HAP-1 (cell line): Measurements from ENCODE around the gene PCMTD2.

Experiments
- DNase-seq, 2 experiments: peaks; one replicate each; pipeline ENCODE4 v3.0.0-alpha.2; 2016 to 2020; ENCODE audit warnings: low spot score in 2 of 2
- H3K27me3 ChIP-seq: fragments of 250-450 bp; sonication (Bioruptor Pico); 2 replicates; pipeline ENCODE4 v1.5.1; 2020; ENCODE audit warnings: low read depth, mild to moderate bottlenecking, moderate library complexity
- H3K36me3 ChIP-seq: fragments of 250-450 bp; sonication (Bioruptor Pico); replicated peaks from 2 replicates; pipeline ENCODE4 v1.5.1; 2020; ENCODE audit warnings: mild to moderate bottlenecking
- H3K4me1 ChIP-seq: fragments of 250-450 bp; sonication (Bioruptor Pico); 2 replicates; pipeline ENCODE4 v1.5.1; 2020; ENCODE audit warnings: mild to moderate bottlenecking
- H3K4me3 ChIP-seq: fragments of 250-450 bp; sonication (Bioruptor Pico); 2 replicates; pipeline ENCODE4 v1.5.1; 2020; ENCODE audit warnings: mild to moderate bottlenecking, moderate library complexity
- H3K9me3 ChIP-seq: fragments of 250-450 bp; sonication (Bioruptor Pico); 2 replicates; pipeline ENCODE4 v1.5.1; 2020; ENCODE audit warnings: mild to moderate bottlenecking, moderate library complexity
- in situ Hi-C: fragments of 300-500 bp; cut with MboI; formaldehyde crosslinking; loops from 3 replicates; pipeline ENCODE4 v1.14.3; 2020; ENCODE audit warnings: low sequenced_read_pairs, inconsistent platforms, mixed read lengths

Gene PCMTD2

DNA sequence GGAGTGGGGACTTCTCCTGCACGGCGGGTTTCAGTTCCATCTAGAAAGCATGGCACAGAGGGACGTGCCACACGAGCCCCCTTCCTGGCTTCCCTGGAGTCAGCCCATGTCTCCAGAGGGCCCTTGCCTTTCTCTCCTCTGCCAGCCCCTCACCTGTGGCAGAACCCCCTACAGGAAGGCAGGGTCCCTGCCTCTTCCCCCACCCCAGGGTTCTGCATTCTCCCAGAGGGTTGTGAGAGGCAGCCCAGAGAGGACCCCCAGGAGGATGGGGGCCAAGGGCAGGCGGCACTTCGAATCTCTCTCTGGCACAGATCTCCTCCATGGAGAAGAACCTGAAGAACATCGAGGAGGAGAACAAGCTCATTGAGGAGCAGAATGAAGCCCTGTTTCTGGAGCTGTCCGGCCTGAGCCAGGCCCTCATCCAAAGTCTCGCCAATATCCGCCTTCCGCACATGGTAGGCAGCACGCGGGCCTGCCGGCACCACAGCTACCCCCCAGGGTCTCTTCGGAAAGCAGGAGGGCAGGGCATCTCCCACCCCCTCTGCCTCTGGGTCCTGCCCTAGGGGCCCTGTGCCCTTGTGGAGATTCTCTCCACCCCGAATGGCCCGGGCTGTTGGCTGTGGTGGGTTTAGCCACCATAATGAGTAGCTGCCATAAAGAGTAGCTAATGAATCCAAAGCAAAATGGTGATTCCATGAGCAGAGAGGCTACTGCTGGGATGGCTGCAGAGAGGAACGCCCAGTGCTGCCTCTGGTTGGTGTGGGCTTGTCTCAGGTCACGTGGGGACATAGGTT, 15.9 kb upstream of the PCMTD2 start:
- in situ Hi-C loops: no loop called here
- DNase-seq: no peak
- Histone ChIP-seq H3K9me3 (no peaks in the 10 kb centered on the region), H3K4me3 (no peak overlapping the region), H3K36me3 (no peaks in the 10 kb centered on the region), H3K4me1 (no peaks in the 10 kb centered on the region), H3K27me3 (no peaks in the 10 kb centered on the region)

DNA sequence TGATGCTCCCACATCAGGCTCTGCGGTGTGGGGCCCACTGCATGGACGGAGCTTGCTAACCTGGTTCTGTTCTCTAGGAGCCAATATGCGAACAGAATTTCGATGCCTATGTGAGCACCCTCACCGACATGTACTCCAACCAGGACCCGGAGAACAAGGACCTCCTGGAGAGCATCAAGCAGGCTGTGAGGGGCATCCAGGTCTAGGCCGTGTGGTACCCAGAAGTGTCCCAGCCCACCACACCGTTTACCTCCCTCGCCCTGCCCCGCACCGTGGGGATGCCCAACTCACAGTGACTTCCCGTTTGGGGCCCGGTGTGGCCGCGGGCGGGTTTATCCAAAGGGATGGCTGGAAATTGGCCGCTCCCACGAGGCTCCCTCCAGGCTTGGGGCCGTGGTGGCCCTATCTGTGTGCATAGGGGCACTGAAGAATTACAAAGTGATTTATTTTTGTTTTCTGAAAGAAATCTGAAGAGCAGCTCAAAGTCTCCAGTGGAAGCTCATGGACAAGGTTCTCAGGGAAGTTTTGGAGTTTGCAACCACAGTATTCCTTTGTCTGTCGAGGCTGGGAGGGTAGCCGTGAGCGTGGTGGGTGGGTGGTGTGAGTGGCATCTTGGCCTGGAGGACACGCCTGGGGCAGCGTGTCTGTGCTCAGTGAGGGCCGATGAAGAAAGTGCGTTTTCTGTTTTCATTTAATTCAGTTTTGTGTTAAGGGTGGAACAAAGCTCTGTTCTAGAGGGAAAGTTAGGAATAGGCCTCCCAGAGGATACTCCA, 15.1 kb upstream of the PCMTD2 start:
- in situ Hi-C loops: no loop called here

GRCh38 chr20:64241061-64241460, 14.5 kb upstream of the PCMTD2 start:
- H3K27me3 ChIP-seq: no peaks in the 10 kb centered on the region
- H3K9me3 ChIP-seq: no peaks in the 10 kb centered on the region
- no peaks in the 10 kb centered on the region for H3K4me1 ChIP-seq
- no peak overlapping the region for H3K4me3 ChIP-seq
- DNase-seq: no peak
- in situ Hi-C loops: no loop called here
- no peaks in the 10 kb centered on the region for H3K36me3 ChIP-seq

More for the DNA sequence above, 15.1 kb upstream of the PCMTD2 start:
- H3K4me1 ChIP-seq: no peaks in the 10 kb centered on the region
- no peaks in the 10 kb centered on the region for H3K9me3 ChIP-seq
- no peaks in the 10 kb centered on the region for H3K36me3 ChIP-seq
- DNase-seq: no peak
- no peak overlapping the region for H3K4me3 ChIP-seq
- H3K27me3 ChIP-seq: no peaks in the 10 kb centered on the region

- no peak for DNase-seq
- Histone ChIP-seq H3K27me3 (peaks cover 8% of the 10 kb centered on the region; the same call in 1 of the 2 replicates), H3K4me1 (no peaks in the 10 kb centered on the region), H3K9me3 (no peaks in the 10 kb centered on the region), H3K4me3 (no peak overlapping the region), H3K36me3 (no peaks in the 10 kb centered on the region)
- in situ Hi-C loops: no loop called here
These were observed 13.3 kb upstream of the PCMTD2 start for GRCh38 chr20:64242003-64242796.

DNA sequence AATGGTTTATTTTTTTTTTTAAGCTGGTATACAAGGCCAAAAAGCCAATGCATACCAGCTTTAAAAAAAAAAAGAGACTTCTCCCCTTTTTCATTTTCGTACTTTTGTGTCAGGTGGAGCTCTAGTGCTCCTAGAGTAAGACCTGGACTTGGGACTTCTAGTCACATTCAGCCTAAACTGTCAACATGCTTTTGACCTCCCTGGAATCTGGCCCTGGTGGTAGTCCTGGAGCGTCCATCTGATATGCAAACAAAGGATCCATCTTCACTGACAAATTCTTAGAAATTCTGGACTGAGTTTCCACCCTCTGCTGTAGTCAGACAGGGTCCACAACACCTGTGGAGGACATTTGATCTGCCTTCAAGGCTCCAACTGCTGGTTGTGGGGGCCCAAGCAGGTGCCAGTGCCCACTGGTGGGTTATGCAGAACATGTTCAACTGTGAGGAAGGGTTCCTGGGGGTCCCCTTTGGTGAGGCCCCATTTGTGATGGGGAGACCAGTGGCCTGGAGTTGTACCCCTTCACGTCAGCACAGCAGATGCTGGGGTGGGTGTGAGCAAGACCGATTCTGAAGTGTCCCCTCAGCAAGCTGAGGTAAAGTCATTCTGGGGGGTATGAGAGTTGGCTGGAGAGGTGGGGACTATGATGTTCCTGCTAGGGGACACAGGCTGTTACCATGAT, 12.6 kb upstream of the PCMTD2 start:
- H3K4me3 ChIP-seq: no peak overlapping the region
- no peaks in the 10 kb centered on the region for H3K4me1 ChIP-seq
- in situ Hi-C loops: no loop called here
- H3K9me3 ChIP-seq: no peaks in the 10 kb centered on the region
- no peaks in the 10 kb centered on the region for H3K36me3 ChIP-seq
- no peak for DNase-seq
- peaks cover 15% of the 10 kb centered on the region; the same call in 1 of the 2 replicates for H3K27me3 ChIP-seq

- Histone ChIP-seq H3K4me1 (no peaks in the 10 kb centered on the region), H3K9me3 (no peaks in the 10 kb centered on the region), H3K4me3 (no peak overlapping the region), H3K27me3 (peaks cover 24% of the 10 kb centered on the region), H3K36me3 (no peaks in the 10 kb centered on the region)
- in situ Hi-C loops: no loop called here
- no peak for DNase-seq
These were observed 11.2 kb upstream of the PCMTD2 start for GRCh38 chr20:64244281-64244805.

DNA sequence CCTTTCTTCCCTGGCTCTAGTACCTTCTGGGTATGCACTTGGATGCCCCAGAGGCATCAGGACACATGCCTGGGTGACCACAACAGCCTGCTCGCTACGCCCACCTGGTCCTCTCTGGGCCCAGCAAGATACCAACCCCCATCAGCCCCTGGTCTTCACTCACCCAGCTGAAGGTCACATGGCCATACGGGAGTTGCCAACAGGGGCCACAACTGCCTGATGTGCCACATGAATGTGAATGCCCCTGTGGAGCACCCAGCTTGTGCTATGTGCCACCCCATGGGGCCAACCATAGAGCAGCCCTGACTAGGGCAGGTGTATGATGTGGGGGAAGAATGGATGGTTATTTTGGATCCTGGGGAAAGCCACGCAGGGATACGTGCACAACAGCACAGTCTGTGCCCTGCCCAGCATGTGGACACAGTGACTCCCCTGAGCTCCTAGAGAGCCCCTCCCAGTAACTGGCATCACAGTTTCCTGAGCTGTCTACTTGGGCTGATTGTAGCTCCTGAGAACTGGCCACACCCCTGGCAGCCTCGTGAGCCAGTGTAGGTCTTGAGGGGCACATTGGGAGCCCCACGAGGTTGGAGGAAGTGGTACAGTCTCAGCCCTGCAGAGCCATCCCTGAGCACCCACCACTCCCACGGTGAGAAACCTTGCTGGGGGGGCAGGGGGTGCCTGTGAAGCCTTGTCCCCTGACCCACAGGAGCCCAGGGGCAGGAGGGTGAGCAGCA, 10.5 kb upstream of the PCMTD2 start:
- H3K36me3 ChIP-seq: no peaks in the 10 kb centered on the region
- no peak for DNase-seq
- H3K4me1 ChIP-seq: no peaks in the 10 kb centered on the region
- in situ Hi-C loops: no loop called here
- H3K4me3 ChIP-seq: no peak overlapping the region
- peaks cover 29% of the 10 kb centered on the region for H3K27me3 ChIP-seq
- no peaks in the 10 kb centered on the region for H3K9me3 ChIP-seq

DNA sequence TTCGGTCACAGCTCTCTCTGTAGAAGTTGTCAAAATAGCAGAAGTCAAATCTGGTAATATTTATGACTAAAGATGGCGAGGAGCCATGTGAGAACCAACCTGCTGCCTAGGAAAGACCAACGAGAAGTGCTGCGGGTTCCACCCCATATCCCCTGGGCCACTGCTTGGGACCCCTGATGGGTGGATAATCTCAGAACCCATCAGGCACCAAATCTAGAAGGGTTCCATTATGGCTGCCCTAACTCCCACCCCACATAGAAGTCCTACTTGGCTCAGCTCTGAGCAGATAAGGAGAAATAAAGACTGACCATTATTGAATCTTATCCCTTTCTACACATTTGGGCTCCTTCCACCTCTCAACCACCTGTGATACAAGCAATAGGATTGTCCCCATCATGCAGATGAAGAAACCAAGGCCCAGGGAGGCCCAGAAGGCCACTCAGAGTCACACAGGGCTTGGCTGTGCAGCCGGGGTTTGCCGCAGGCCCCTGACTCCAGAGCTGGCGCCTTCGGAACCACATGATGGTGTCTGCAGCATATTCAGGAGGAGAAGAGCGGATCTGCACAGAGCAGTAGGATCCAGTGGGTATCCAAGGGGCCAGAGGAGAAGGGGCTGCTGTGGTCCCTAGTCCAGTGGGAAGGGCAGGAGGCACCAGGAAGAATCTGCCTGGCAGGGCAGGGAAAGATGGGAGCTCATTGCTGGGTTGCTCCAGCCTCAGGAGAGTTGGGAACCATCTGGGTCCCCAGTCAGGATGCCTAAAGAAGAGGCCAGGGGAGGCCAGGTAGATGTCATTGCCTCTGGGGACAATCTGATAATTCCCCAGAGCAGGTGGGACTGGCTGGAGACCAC, 9.6 kb upstream of the PCMTD2 start:
- no peak for DNase-seq
- Histone ChIP-seq H3K27me3 (peaks cover 38% of the 10 kb centered on the region), H3K9me3 (no peaks in the 10 kb centered on the region), H3K4me3 (no peak overlapping the region), H3K36me3 (no peaks in the 10 kb centered on the region), H3K4me1 (no peaks in the 10 kb centered on the region)
- in situ Hi-C loops: no loop called here

GRCh38 chr20:64246616-64247306, 8.8 kb upstream of the PCMTD2 start:
- H3K4me1 ChIP-seq: no peaks in the 10 kb centered on the region
- no peak for DNase-seq
- H3K36me3 ChIP-seq: no peaks in the 10 kb centered on the region
- no peaks in the 10 kb centered on the region for H3K9me3 ChIP-seq
- H3K27me3 ChIP-seq: peaks cover 39% of the 10 kb centered on the region
- no peak overlapping the region for H3K4me3 ChIP-seq
- in situ Hi-C loops: no loop called here

DNA sequence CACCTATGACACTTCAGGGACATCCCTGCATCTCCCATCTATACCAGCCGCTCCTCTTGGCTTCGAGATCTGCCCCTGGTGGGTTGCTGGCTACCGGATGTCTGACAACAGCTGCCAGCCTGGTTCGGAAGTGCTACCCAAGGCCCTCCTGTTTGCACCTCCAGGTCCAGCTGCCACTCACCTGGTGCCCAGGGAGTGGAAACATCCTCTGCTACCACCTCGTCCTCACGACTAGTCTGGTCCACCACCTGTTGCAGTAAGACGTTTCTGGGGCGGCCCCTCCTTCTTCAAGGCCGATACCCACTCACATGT, 8.3 kb upstream of the PCMTD2 start:
- in situ Hi-C loops: no loop called here
- H3K27me3 ChIP-seq: peaks cover 39% of the 10 kb centered on the region
- H3K4me1 ChIP-seq: no peaks in the 10 kb centered on the region
- H3K9me3 ChIP-seq: no peaks in the 10 kb centered on the region
- H3K36me3 ChIP-seq: no peaks in the 10 kb centered on the region
- no peak for DNase-seq
- H3K4me3 ChIP-seq: no peak overlapping the region

- Histone ChIP-seq H3K27me3 (peaks cover 39% of the 10 kb centered on the region), H3K4me1 (no peaks in the 10 kb centered on the region), H3K36me3 (no peaks in the 10 kb centered on the region), H3K4me3 (no peak overlapping the region), H3K9me3 (no peaks in the 10 kb centered on the region)
- in situ Hi-C loops: no loop called here
- DNase-seq: no peak
These were observed 7.3 kb upstream of the PCMTD2 start for GRCh38 chr20:64247970-64248841.
